ENCODE measurements around the gene GVQW3.

DNA sequence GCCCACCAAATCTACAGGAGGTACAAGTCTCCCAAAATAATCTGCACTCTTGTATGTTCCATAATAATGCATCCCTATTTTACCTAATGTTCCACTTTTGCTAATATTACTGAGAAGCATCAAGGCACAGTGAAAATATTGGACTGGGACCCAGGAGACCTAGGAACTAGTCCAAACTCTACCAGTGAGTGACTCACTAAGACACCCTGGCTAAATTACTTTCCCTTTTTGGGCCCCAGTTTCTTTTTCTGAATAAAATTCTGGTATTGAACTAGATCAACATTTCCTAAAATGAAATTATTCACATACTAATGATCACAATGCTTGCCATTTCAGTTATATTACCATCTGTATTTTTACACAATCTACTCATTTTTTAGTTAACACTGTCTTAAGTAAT, 19.7 kb upstream of the GVQW3 start:
- TF ChIP-seq, protein P1, sequence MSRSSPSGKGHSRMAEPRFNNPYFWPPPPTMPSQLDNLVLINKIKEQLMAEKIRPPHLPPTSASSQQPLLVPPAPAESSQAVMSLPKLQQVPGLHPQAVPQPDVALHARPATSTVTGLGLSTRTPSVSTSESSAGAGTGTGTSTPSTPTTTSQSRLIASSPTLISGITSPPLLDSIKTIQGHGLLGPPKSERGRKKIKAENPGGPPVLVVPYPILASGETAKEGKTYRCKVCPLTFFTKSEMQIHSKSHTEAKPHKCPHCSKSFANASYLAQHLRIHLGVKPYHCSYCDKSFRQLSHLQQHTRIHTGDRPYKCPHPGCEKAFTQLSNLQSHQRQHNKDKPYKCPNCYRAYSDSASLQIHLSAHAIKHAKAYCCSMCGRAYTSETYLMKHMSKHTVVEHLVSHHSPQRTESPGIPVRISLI (tag by site-specific recombination; IDR thresholded peaks at IDR 0.05) = no peak
- TF ChIP-seq, protein P2, sequence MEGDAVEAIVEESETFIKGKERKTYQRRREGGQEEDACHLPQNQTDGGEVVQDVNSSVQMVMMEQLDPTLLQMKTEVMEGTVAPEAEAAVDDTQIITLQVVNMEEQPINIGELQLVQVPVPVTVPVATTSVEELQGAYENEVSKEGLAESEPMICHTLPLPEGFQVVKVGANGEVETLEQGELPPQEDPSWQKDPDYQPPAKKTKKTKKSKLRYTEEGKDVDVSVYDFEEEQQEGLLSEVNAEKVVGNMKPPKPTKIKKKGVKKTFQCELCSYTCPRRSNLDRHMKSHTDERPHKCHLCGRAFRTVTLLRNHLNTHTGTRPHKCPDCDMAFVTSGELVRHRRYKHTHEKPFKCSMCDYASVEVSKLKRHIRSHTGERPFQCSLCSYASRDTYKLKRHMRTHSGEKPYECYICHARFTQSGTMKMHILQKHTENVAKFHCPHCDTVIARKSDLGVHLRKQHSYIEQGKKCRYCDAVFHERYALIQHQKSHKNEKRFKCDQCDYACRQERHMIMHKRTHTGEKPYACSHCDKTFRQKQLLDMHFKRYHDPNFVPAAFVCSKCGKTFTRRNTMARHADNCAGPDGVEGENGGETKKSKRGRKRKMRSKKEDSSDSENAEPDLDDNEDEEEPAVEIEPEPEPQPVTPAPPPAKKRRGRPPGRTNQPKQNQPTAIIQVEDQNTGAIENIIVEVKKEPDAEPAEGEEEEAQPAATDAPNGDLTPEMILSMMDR (tag by site-specific recombination; IDR thresholded peaks at IDR 0.05) = no peak
- TF ChIP-seq, protein P3, sequence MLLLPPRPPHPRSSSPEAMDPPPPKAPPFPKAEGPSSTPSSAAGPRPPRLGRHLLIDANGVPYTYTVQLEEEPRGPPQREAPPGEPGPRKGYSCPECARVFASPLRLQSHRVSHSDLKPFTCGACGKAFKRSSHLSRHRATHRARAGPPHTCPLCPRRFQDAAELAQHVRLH (tag by site-specific recombination; IDR thresholded peaks at IDR 0.05) = no peak
- TF ChIP-seq, protein P4, sequence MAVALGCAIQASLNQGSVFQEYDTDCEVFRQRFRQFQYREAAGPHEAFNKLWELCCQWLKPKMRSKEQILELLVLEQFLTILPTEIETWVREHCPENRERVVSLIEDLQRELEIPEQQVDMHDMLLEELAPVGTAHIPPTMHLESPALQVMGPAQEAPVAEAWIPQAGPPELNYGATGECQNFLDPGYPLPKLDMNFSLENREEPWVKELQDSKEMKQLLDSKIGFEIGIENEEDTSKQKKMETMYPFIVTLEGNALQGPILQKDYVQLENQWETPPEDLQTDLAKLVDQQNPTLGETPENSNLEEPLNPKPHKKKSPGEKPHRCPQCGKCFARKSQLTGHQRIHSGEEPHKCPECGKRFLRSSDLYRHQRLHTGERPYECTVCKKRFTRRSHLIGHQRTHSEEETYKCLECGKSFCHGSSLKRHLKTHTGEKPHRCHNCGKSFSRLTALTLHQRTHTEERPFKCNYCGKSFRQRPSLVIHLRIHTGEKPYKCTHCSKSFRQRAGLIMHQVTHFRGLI (tag by site-specific recombination; IDR thresholded peaks at IDR 0.05) = no peak
